GM04504 (cell line): ENCODE measurements around the gene LRBA.
A peak's percentile ranks its signal among the peaks of the same experiment; 100 is the strongest.

Experiments used
- DNase-seq: peaks from one replicate; pipeline ENCODE4 v3.0.0-alpha.2; 2012; ENCODE audit warnings: low read depth

LRBA gene

GRCh38 chr4:150321113-150321512 is 694.0 kb downstream of the LRBA start:
- DNase-seq = no peak

GRCh38 chr4:150318971-150319370 is 696.1 kb downstream of the LRBA start:
- DNase-seq = no peak

- DNase-seq = no peak
Observed at GRCh38 chr4:150318527-150318926, 696.6 kb downstream of the LRBA start.

GRCh38 chr4:150316332-150317205 is 698.5 kb downstream of the LRBA start:
- DNase-seq = no peak

GRCh38 chr4:150315691-150316090 is 699.4 kb downstream of the LRBA start:
- DNase-seq = no peak

GRCh38 chr4:150315175-150315574 is 699.9 kb downstream of the LRBA start:
- DNase-seq = no peak

GRCh38 chr4:150314031-150314430 is 701.1 kb downstream of the LRBA start:
- DNase-seq = no peak

- no peak for DNase-seq
Observed at GRCh38 chr4:150310159-150310895, 704.8 kb downstream of the LRBA start.

- DNase-seq = no peak
Observed at GRCh38 chr4:150308824-150309472, 706.1 kb downstream of the LRBA start.

GRCh38 chr4:150306719-150307118 is 708.4 kb downstream of the LRBA start:
- DNase-seq = no peak

- peak; percentile 24 for DNase-seq
Observed at GRCh38 chr4:150305995-150306394, 709.1 kb downstream of the LRBA start.

GRCh38 chr4:150302553-150302952 is 712.5 kb downstream of the LRBA start:
- peak; percentile 73 for DNase-seq

GRCh38 chr4:150299816-150300215 is 715.3 kb downstream of the LRBA start:
- DNase-seq = no peak

- peak; percentile 27 for DNase-seq
Observed at GRCh38 chr4:150297861-150298474, 717.1 kb downstream of the LRBA start.

- DNase-seq = no peak
Observed at GRCh38 chr4:150289881-150290280, 725.2 kb downstream of the LRBA start.

- DNase-seq = no peak
Observed at GRCh38 chr4:150289198-150289597, 725.9 kb downstream of the LRBA start.

- no peak for DNase-seq
Observed at GRCh38 chr4:150286656-150287055, 728.4 kb downstream of the LRBA start.

GRCh38 chr4:150283689-150284088 is 731.4 kb downstream of the LRBA start:
- DNase-seq = peak; percentile 84

GRCh38 chr4:150280975-150281374 is 734.1 kb downstream of the LRBA start:
- no peak for DNase-seq

GRCh38 chr4:150280081-150280895 is 734.8 kb downstream of the LRBA start:
- DNase-seq = peak; percentile 72

GRCh38 chr4:150278206-150278605 is 736.9 kb downstream of the LRBA start:
- DNase-seq = no peak
